ENCODE measurements around the gene ISLR.
A peak's percentile ranks its signal among the peaks of the same experiment; 100 is the strongest.

ISLR gene, protein sequence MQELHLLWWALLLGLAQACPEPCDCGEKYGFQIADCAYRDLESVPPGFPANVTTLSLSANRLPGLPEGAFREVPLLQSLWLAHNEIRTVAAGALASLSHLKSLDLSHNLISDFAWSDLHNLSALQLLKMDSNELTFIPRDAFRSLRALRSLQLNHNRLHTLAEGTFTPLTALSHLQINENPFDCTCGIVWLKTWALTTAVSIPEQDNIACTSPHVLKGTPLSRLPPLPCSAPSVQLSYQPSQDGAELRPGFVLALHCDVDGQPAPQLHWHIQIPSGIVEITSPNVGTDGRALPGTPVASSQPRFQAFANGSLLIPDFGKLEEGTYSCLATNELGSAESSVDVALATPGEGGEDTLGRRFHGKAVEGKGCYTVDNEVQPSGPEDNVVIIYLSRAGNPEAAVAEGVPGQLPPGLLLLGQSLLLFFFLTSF

DNA sequence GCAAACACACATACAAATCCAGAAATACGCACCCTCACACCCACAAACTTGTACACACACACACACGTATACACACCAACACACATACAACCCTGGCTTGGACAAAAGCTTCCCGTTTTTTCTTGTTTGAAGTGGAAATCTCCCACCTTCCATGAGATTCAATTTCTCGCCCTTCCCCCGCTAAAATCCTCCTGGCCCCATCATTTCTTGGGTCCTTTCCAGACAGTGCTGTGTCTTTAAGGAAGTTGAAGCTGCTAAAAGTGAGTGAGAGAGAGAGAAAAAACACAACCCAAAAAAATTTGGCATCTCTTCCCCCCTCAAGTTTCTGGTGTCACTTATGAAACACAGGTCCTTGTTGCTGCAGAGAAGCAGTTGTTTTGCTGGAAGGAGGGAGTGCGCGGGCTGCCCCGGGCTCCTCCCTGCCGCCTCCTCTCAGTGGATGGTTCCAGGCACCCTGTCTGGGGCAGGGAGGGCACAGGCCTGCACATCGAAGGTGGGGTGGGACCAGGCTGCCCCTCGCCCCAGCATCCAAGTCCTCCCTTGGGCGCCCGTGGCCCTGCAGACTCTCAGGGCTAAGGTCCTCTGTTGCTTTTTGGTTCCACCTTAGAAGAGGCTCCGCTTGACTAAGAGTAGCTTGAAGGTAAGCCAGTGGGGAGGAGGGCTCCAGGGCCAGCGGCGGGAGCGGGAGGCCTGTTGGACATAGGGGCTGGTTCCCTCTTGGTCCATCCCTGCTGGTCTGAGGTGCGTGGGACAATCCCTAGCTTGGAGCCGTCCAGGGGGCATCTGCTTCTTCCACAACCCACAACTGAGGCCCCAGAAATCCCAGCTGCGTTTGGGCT, at the start of gene ISLR:
TSS of gene ISLR (plus strand) at position 331 of the 839 bp plus-strand sequence. CDS start 1,149 bp downstream, outside the sequence.
- DNase-seq (ENCODE audit: low spot score), result no peak

DNA sequence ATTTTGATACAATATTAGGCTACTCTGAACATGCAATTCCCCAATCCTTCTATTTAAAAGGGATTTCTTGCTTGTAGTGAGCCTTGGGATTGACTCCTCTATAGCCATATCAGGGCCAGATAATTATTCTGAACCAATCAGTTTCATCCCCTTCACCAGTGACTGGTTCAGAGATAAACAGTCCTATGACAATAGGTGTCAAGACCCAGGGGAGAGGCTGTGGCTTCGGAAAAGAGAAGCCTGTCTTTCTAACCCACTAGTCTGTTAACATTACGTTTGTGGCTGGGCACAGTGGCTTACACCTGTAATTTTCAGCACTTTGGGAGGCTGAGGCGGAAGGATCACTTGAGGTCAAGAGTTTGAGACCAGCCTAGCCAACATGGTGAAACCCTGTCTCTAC, 49.3 kb upstream of the ISLR start:
- no peak for DNase-seq (ENCODE audit: low spot score)

DNA sequence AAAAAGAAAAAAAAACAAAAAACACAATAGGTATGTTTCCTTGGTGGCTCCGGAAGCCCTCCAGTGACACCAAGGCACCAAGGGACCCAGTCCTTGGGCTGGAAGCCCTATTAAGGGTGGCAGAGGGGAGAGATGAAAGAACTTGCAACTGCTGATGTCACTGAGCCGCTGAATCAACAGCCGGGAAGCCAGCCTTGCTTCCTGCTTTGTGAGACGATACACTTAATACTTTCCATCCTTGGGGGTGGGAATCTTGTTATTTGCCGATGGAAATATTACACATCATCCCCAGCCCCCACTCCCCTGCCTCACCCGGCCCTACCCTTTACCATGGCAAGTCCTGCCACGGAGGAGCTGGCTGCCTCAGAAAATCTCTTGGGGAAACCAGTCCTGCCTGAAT, 48.8 kb upstream of the ISLR start:
- DNase-seq (ENCODE audit: low spot score), result no peak

DNA sequence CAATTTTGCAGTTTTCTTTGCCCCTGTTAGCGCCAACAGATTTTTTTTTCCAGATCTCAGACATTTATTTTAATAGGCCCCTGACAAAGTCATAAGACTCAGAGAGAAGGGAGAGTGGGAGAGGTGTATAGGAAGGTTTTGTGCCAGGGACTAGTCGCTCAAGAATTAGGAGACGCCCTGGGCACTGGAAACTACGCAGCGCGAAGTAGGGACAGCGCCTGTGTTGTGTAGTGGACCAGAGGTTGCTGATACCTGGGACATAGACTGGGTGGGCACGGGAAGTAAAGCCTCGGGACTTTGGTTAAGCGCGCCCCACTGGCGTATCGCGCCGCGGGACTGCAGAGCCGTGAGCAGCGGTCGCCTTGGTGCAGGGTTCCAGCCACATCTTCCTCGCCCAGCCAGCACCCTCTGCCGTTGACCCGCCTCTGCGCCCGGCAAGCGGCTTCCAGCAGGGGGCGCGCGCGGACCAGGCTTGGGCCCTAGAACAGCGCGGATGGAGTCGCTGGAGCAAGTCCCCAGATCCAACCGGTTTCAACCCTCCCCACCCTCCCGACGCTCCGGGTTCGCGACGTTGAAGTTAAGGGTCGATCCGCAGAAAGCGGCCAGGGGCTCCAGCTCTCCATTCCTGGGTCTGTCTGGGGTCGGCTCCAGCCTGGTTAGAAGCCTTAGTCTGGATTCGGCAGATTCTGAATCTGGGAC, 46.1 kb upstream of the ISLR start:
- DNase-seq (ENCODE audit: low spot score), result peak; percentile 74

DNA sequence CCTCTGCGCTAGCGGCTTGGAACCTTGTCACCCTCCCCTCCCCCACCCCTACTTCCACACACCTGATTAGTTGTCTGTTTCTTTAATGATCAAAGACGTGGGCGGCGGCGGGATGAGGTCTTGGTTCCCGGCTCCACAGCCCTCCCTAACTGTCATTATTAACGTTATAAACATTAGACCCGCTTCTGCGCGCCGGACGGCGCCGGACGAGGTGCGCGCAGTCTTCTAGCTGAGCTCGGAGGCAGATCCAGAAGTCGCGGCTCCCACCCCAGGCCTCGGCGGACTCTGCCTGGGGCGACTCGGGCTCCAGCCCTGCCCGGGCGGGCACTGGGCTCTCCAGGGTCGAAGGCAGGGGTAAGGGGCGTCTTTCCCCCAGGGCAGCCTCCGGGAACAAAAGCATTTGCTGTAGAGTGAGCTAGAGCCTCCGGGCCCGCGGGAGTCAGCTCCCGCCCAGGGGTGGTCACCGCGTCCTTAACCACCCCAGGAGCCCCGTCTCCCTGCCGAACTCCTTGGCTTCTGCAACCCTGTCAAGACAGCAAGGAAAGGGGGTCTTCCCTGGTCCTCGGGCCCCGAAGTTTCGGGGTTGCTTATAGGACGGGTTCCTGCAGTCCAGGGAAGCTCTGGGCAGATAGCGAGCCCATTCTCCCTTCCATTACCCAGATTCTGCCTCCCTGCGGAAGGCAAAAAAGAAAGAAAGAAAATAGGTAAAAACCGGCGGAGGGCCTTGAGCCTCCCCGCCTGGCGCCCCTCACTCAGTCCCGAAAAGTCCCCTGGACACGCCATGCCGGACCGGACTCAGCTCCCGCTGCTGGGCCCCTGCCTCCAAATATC, 45.3 kb upstream of the ISLR start:
- DNase-seq (ENCODE audit: low spot score), result no peak

DNA sequence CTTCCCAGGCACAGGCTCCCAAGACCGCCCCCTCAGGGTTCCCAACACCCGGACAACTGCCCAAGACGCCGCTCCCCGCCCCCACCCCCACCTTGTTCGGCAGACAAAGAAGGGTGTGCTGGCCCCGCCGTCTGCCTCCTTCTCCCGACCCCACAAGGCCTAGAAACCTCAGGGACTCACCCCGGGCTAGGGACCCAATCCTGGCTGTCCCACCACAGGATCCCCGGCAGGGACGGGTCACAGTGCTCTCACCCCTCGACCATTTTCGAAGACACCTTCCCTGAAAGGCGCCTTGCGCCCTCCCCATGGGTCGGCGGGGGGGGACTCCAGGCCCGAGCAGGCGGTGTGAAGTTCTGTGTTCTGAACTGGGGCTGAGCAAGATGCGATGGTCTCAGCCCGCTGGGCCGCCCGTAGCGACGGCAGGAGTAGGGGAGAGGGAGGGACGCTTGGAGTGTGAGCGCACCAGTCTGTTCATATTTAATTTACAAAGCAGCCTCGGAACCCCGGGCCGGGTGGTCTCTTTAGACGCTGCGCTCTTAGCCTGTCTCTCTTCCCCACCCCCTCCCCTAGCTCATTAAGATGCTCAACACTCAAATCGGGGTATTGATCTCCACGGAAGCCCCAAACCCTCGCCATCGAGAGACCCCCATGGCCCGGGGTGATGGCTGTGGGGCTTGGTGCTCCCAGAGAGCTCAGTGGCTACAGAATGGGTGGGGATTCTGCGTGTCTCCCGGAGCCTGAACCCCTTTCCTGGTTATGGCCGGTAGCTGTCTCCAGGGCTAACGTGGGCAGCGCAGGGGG, 44.5 kb upstream of the ISLR start:
- no peak for DNase-seq (ENCODE audit: low spot score)

DNA sequence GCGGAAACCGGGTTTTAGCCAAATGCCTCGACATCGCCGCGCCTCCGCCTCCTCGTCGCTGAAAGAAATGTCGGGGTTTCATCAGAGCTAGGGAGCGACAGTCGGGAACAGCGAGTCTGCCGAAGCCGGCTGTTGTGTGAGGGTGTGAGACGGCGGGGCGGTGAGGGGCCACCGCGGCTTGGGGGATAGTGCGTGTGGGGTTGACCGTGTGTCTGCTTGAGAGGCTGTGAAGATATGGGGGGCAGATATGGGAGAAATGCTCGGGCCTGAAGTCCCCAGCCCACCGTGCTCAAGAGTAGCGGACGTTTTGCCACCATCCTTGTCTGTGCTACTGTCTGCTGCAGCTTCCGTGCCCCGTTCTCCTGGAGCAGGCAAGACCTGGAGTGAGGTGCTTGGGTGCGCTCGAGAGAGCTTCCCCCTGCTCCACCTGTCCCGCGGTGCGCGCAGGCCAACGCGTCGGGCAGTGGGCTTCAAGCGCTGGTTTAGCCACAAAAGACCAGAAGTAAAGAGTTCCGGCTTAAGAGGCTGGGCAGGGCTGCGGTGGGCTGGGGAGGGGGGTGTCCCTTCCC, 43.8 kb upstream of the ISLR start:
- DNase-seq (ENCODE audit: low spot score), result no peak

DNA sequence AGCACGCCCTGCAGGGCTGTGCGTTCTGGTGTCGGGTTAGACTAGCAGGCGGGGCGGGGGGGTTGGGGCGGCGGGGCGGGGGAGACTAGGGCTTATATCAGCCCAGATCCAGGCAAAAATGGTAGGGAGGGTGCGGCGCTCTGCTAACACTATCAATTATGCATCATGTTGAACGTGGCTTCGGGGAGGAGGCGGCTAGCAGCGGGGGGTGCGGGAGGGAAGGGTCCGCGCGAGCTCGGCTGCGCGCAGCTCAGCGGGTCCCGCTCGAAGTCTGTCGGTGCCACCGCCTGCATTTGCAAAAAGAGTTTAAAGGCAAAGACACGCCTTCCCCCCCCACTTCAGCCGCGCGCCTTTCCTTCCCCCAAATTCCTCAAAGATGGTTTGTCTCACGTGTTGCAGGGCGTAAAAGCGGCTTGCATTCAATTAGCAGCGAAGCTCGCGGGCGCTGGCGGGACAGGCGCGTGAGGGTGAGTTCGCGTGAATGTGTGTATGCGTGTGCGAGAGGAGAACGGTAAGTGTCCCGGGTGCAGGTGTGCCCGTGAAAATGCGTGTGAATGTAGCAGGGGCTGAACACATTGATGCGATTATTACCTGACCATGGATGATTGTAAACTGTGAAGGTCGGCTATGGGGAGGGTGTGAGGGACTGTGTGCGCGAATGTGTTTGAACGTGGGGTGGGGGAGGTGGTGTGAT, 43.2 kb upstream of the ISLR start, which contains the start of gene ISLR2:
TSS of gene ISLR2 (plus strand) at position 432 of the 694 bp plus-strand sequence. CDS start 2,169 bp downstream, outside the sequence.
- DNase-seq (ENCODE audit: low spot score), result no peak

DNA sequence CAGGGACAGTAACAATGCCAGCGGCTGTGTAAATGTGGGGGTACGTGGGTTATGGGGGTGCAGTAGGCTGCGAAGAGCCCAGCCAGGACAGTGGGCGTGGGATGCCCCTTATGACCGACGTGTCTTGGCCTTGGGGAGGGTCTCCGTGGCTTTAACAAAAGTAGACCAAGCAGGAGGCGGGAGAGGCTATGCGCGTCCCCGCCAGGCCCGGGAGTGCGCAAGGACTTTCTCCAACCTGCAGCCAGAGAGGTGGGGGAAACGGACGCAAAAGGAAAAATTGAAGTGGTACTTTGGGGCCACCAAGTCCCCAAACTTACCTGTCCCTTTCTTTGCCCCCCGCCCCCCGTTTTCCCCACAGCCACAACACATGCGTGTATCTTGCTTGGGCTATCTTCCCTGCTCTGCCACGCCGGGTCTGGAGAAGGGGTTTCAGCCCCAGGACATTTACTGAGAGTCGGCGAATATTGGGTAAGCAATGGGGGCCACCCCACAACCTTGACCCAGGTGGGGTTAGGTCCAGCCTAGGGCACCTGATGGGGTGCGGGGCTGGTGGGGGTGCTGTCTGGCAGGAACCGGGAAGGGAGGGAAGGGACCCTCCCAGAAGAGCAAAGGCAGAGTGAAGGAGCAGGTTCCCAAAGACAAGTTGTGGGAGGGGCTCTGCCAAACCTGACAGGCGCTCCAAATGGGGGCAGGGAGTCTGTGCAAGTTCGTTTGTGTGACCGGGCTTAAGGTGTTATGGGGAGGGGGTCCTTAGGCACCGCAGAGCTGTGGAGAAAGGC, 42.5 kb upstream of the ISLR start:
- no peak for DNase-seq (ENCODE audit: low spot score)

DNA sequence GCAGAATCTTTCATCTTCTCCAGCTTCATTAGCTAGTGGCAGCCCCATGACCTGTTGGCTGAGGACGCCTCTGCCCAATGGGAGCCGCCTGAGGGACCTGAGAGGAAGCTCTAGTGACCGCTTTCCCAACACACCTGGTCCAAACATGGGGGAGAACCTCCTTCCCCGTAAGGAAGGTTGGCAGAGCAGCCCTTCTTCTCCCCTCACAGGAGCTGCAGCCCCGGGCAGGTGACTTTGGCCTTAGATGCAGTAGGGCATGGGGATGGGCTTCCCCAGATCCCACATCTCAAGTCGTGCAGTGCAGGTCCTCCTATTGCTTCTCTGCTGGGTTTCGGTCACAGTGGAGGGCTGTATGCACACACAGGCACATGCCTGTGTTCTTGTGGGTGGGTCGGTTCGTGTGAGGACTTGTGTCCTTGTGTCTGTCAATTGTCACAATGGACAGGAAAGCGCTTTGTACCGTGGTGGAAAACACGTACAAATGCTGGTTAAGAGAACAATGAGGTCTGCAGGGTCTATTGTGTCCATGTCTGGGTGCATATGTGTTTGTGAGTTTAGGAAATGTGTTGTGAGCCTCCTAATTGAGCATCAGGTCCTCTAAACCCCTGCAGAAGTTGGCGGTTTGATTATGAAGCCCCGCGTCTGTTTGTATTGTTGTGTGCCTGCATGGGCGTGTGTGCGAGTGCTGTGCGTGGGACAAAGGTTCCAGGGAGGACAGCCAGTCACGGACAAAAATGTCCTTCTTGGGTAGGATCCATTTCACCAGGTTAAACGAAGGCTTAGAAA, 41.7 kb upstream of the ISLR start:
- no peak for DNase-seq (ENCODE audit: low spot score)

DNA sequence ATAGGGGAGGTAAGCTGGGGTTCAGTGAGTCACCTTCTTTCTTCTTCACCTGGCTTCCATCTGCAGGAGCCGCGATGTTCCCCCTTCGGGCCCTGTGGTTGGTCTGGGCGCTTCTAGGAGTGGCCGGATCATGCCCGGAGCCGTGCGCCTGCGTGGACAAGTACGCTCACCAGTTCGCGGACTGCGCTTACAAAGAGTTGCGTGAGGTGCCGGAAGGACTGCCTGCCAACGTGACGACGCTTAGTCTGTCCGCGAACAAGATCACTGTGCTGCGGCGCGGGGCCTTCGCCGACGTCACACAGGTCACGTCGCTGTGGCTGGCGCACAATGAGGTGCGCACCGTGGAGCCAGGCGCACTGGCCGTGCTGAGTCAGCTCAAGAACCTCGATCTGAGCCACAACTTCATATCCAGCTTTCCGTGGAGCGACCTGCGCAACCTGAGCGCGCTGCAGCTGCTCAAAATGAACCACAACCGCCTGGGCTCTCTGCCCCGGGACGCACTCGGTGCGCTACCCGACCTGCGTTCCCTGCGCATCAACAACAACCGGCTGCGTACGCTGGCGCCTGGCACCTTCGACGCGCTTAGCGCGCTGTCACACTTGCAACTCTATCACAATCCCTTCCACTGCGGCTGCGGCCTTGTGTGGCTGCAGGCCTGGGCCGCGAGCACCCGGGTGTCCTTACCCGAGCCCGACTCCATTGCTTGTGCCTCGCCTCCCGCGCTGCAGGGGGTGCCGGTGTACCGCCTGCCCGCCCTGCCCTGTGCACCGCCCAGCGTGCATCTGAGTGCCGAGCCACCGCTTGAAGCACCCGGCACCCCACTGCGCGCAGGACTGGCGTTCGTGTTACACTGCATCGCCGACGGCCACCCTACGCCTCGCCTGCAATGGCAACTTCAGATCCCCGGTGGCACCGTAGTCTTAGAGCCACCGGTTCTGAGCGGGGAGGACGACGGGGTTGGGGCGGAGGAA, 40.5 kb upstream of the ISLR start:
- no peak for DNase-seq (ENCODE audit: low spot score)

DNA sequence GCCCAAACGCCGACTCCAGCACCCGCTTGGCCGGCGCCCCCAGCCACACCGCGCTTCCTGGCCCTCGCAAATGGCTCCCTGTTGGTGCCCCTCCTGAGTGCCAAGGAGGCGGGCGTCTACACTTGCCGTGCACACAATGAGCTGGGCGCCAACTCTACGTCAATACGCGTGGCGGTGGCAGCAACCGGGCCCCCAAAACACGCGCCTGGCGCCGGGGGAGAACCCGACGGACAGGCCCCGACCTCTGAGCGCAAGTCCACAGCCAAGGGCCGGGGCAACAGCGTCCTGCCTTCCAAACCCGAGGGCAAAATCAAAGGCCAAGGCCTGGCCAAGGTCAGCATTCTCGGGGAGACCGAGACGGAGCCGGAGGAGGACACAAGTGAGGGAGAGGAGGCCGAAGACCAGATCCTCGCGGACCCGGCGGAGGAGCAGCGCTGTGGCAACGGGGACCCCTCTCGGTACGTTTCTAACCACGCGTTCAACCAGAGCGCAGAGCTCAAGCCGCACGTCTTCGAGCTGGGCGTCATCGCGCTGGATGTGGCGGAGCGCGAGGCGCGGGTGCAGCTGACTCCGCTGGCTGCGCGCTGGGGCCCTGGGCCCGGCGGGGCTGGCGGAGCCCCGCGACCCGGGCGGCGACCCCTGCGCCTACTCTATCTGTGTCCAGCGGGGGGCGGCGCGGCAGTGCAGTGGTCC, 39.7 kb upstream of the ISLR start:
- no peak for DNase-seq (ENCODE audit: low spot score)

DNA sequence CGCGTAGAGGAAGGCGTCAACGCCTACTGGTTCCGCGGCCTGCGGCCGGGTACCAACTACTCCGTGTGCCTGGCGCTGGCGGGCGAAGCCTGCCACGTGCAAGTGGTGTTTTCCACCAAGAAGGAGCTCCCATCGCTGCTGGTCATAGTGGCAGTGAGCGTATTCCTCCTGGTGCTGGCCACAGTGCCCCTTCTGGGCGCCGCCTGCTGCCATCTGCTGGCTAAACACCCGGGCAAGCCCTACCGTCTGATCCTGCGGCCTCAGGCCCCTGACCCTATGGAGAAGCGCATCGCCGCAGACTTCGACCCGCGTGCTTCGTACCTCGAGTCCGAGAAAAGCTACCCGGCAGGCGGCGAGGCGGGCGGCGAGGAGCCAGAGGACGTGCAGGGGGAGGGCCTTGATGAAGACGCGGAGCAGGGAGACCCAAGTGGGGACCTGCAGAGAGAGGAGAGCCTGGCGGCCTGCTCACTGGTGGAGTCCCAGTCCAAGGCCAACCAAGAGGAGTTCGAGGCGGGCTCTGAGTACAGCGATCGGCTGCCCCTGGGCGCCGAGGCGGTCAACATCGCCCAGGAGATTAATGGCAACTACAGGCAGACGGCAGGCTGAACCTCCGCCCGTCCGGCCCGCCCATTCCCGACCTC, 39.0 kb upstream of the ISLR start:
- DNase-seq (ENCODE audit: low spot score), result no peak

DNA sequence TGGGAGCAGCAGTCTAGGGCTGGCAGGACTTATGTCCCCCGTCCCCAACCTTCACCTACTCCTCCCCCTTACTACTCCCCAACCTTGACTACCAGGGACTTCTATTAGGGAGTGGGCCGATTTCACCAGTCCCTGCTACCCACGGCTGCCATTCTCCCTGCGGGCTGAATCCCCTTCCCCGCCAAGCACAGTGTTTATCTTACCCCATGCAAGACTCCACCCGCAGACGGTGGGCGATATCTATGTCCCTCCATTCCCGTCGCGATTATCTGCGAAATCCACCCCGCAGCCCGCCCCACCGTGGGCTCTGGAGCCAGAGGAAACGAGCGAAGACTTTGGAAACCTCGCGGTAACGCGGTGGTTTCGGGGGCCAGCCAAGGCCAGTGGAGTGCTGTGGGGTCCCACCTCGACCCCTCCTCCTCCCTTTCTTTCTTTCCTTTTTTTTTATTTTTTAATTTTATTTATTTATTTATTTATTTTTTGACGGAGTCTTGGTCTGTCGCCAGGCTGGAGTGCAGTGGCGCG, 38.4 kb upstream of the ISLR start:
- DNase-seq (ENCODE audit: low spot score), result no peak

DNA sequence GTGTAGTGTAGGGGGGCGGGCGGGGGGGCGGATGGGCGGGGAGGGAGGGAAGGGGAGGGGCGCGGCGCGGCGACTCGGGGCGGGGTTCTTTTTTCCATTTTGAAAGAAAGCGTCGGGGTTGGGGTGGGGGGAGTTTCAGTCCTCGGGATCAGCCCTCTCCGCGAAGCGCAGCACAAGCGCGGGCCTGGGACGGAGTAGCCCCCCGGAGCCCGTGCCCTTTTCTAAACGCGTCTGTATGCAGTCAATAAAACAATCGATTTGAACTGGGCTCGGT, 37.0 kb upstream of the ISLR start:
- no peak for DNase-seq (ENCODE audit: low spot score)

All from CD4-positive, alpha-beta T cell treated with Interleukin-2 at 100 ng/mL for 4 hours (primary cell).